GM12873 (cell line): ENCODE measurements around the gene MAP3K5.

ENCODE experiments used
- TF ChIP-seq, protein P1 (sequence below): IDR thresholded peaks from 2 replicates; pipeline ENCODE4 v1.5.1; 2012; ENCODE audit warnings: low read depth, mild to moderate bottlenecking, moderate library complexity, low read length, control low read depth; ENCODE audit not compliant: insufficient read depth; ENCODE audit errors: missing control alignments

Gene MAP3K5

DNA sequence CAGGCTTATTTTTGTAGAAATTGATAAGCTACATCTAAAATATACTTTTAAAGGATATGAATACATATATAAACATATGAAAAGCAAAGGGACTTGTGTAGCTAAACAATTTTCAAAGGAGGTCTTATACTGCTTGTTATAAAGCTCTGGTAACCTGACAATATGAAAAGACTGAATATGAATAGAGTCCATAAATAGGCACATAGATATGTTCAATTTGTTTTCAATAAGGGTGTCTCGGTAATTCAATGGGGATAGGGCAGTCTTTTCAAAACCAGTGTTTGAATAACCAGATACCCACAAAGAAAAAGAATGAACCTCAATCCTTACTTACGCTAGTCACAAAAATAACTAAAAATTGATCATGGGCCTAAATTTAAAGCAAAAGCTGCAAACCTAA lies 9.3 kb upstream of the MAP3K5 start:
- TF ChIP-seq, protein P1, sequence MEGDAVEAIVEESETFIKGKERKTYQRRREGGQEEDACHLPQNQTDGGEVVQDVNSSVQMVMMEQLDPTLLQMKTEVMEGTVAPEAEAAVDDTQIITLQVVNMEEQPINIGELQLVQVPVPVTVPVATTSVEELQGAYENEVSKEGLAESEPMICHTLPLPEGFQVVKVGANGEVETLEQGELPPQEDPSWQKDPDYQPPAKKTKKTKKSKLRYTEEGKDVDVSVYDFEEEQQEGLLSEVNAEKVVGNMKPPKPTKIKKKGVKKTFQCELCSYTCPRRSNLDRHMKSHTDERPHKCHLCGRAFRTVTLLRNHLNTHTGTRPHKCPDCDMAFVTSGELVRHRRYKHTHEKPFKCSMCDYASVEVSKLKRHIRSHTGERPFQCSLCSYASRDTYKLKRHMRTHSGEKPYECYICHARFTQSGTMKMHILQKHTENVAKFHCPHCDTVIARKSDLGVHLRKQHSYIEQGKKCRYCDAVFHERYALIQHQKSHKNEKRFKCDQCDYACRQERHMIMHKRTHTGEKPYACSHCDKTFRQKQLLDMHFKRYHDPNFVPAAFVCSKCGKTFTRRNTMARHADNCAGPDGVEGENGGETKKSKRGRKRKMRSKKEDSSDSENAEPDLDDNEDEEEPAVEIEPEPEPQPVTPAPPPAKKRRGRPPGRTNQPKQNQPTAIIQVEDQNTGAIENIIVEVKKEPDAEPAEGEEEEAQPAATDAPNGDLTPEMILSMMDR: no peak

DNA sequence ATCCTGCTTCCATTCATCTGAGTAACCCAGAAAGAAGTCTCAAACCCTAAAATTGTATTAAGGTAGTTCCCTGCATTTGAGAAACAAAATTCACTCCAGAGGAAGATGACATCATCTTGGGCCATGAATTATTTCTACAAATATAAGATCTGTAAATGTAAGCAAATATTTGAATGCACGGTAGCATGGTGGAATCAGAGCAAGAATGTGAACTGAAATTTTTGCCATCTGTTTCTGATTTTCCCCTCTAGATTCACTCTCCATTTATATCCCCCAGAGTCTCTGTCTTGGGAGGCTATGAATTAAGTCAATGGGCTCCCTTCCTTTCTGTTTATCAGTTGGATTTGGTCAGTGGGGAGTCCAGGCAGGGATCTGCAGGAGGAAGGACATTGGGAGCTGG lies 5.8 kb upstream of the MAP3K5 start:
- TF ChIP-seq, protein P1: no peak

DNA sequence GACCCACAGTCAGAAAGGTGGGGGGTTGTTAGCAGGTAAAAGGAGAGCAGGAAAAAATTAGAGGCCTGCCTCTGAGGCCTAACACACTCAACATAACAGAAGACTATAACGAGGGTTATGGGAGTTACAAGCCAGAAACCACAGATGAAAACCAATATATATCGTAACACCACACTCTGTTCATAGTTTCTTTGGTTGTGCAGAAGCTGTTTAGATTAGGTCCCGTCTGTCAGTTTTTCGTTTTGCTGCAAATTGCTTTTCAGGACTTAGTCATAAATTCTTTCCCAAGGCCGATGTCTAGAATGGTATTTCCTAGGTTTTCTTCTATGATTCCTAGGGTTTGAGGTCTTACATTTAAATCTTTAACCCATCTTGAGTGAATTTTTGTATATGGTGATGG lies 3.7 kb upstream of the MAP3K5 start:
- TF ChIP-seq, protein P1: no peak

DNA sequence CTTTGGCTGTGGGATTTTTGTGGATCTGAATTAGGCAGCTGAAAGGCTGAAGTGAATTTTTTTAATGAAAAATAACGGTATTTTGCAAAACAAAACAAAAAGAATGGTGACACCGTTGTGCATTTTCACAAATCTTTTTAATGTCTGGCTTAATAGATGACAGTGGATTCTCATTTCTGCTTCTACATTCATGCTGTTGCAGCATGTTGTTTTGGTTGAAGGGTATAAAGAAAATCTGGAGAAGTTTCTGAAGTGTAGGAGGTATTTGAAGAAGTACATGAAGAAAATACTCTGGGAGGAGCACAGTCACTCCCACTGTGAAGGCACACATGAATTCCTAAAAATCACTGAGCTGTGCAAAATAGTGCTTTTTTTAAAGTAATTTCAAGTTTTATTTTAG lies 3.1 kb upstream of the MAP3K5 start:
- TF ChIP-seq, protein P1: no peak

DNA sequence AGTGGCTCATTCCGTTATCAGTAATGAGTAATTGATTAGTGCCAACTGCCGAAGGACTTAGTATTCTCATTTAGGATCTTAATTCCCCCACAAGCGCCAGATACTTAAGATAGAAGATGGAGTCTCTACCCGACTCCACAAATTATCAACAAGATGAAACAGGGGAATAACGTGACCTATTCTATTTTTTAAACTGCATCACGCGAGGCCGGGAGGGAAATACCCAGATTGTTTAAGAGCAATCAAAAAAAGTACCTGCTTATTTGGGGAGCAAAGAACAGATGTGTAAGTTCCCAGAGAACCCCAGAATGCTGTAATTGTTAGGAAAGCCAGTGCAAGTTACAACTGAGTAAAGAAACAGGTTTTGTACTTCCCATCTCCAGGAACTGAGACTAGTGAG lies 1.1 kb upstream of the MAP3K5 start:
- TF ChIP-seq, protein P1: no peak

DNA sequence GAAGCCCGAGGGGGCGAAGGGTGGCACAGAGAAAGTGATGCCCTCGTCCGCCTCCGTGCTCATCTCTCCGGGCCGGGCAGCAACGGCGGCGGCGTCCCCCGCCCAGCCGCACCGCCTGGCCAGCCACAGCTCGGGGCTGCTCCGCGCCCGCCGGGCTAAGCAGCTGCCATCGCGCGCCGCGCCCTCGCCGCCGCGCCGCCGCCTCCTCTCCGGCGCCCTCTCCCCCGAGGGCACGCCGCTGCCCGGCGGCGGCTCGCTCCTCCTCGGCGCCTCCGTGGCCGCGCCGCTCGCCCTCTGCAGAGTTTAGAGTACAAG lies 225 bp downstream of the MAP3K5 start:
- TF ChIP-seq, protein P1: no peak

DNA sequence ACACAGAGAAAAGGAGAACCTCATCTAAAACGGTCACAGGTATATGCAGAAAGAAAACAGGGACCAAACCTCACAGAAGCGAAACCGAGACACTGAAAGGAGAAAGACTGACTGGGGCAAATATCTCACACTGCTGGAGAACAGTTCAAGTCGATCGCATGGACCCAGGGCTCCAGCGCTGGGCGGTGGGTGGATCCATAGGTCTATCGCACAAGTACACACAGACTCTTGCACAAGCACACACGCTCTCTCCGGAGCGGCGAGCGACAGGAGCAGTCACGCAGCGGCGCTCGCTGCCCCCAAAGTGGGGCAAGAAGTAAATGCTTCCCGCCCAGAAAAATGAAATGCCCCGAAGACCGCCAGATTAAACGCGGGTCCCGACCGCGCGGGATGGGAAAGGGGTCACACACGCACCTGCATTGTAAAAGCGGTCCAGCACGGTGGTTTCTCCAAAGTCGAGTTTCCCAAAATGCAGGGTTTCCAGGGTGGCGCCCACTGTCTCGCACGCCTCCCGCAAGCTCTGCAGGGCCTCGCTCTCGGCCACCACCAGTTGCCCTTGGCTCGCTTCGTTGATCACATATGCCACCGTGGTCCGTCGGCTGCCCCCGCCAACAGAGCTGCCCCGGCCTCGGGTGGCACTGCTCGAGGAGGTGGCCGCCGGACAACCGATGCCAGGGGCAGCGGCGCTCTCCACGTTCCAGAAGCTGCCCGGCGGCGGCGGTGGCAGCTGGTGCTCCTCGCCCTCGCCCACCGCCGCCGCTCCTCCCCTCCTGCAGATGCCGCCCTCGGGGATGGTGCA lies 782 bp downstream of the MAP3K5 start:
- TF ChIP-seq, protein P1: no peak
